Activated T-helper 1 cell treated with anti-CD3 and anti-CD28 coated beads, Interleukin-12 subunit alpha, Interleukin-12 subunit beta, Interleukin-2, Interleukin-4 antibody, amounts not matched to agents 30 ng/mL and 10 ng/mL and 1 ng/mL, durations not matched to agents 14 hours and 24 hours and 36 hours (primary cell): ENCODE data around the gene CHMP4B. TPM values are rescaled to one million over a fixed set of nuclear protein-coding genes. Genes with fewer than 3 reads are reported as not detected.

ENCODE experiments used
- DNase-seq: peaks from one replicate; pipeline ENCODE4 v3.0.0; 2021; ENCODE audit warnings: low spot score
- H3K27ac Mint-ChIP-seq: one replicate; pipeline ENCODE4 v1.8.0; 2021; ENCODE audit warnings: mild to moderate bottlenecking, mixed read lengths
- H3K27me3 Mint-ChIP-seq: one replicate; pipeline ENCODE4 v1.8.0; 2022; ENCODE audit warnings: mild to moderate bottlenecking, moderate library complexity, mixed read lengths; ENCODE audit not compliant: insufficient read depth
- H3K36me3 Mint-ChIP-seq: one replicate; pipeline ENCODE4 v1.8.0; 2021; ENCODE audit warnings: low read depth, mixed read lengths
- H3K4me1 Mint-ChIP-seq: one replicate; pipeline ENCODE4 v1.8.0; 2021; ENCODE audit warnings: low read depth, mixed read lengths
- H3K4me3 Mint-ChIP-seq: one replicate; pipeline ENCODE4 v1.8.0; 2021; ENCODE audit warnings: mild to moderate bottlenecking, moderate library complexity, mixed read lengths
- H3K9me3 Mint-ChIP-seq: one replicate; pipeline ENCODE4 v1.8.0; 2021; ENCODE audit warnings: mixed read lengths
- intact Hi-C: fragments of 100-400 bp; cut with micrococcal nuclease; formaldehyde crosslinking; loops from one replicate; pipeline ENCODE4 v1.15.1; 2024
- total RNA-seq: library from RNA; stranded (reverse); gene quantifications from 2 replicates; pipeline ENCODE4 v1.2.3, GENCODE V29; 2022

CHMP4B gene
- total RNA-seq, 1 donor from 2014 or later, result 94.5 TPM

DNA sequence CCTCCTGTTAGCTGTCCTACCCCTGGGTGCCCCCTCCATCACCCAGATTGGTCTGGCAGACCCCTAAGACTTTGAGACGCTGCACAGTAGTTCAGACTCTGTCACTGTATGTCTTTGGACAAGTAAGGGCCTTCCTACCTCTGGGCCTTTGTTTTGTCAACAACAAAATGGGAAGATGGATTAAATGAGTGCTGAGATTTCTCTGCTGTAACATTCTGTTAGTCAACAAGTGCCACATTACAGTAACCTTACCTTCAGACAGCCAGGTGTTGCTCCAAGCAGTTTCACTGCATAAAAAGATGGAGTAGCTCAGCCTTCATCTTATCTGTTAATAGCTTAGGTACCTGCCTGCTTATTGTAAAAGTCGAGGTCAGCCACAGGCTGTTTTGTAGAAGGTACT is 16.0 kb downstream of the CHMP4B start:
- no peak overlapping the region for H3K27ac Mint-ChIP-seq
- H3K4me1 Mint-ChIP-seq, result peaks cover 48% of the 10 kb centered on the region
- no peak overlapping the region for H3K4me3 Mint-ChIP-seq
- intact Hi-C loops, result no loop called here
- no peak for DNase-seq
- H3K9me3 Mint-ChIP-seq, result no peaks in the 10 kb centered on the region
- no peaks in the 10 kb centered on the region for H3K27me3 Mint-ChIP-seq
- peaks cover 13% of the 10 kb centered on the region for H3K36me3 Mint-ChIP-seq

- H3K27ac Mint-ChIP-seq, result no peak overlapping the region
- no peaks in the 10 kb centered on the region for H3K9me3 Mint-ChIP-seq
- H3K4me3 Mint-ChIP-seq, result no peak overlapping the region
- intact Hi-C loops, result no loop called here
- H3K4me1 Mint-ChIP-seq, result peaks cover 48% of the 10 kb centered on the region
- peaks cover 16% of the 10 kb centered on the region for H3K36me3 Mint-ChIP-seq
- no peaks in the 10 kb centered on the region for H3K27me3 Mint-ChIP-seq
- DNase-seq, result no peak
Observed at GRCh38 chr20:33827634-33828325, 16.6 kb downstream of the CHMP4B start.

- Mint-ChIP-seq H3K4me1 (peaks cover 51% of the 10 kb centered on the region), H3K27me3 (no peaks in the 10 kb centered on the region), H3K4me3 (no peak overlapping the region), H3K27ac (no peak overlapping the region), H3K9me3 (no peaks in the 10 kb centered on the region), H3K36me3 (peaks cover 21% of the 10 kb centered on the region)
- intact Hi-C loops, result no loop called here
- DNase-seq, result no peak
Observed at GRCh38 chr20:33828326-33828844, 17.2 kb downstream of the CHMP4B start.

DNA sequence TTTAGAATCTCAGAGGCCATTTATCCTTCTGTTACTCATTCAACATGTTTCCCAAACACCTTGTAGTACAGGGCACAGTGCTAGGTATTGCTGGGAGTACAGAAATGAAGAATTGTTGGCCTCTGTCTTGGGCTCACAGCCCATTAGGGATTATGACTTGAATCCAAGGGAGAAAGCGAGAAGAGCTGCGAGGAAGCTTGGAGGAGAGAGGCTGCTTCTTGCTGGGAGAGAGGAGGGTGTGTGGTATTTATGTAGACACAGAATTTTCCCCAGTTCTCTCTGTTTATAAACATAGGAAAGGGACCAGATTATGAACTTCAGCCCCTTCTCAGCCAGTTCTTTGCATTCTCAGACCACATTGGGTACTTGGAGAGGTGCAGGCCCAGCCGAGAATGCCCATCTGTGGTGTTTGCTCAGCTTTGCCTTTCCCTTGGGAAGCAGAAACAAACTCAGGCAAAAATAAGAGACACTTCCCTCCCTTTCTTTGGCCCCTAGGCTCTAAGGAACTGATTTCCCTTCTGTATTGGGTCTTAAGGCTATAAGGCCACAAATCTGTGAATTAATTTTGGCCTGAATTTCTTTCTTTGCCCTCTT is 17.9 kb downstream of the CHMP4B start:
- Mint-ChIP-seq H3K36me3 (peaks cover 26% of the 10 kb centered on the region), H3K27ac (no peak overlapping the region), H3K4me1 (peaks cover 56% of the 10 kb centered on the region), H3K9me3 (no peaks in the 10 kb centered on the region), H3K27me3 (no peaks in the 10 kb centered on the region), H3K4me3 (no peak overlapping the region)
- DNase-seq, result no peak
- intact Hi-C loops, result no loop called here

DNA sequence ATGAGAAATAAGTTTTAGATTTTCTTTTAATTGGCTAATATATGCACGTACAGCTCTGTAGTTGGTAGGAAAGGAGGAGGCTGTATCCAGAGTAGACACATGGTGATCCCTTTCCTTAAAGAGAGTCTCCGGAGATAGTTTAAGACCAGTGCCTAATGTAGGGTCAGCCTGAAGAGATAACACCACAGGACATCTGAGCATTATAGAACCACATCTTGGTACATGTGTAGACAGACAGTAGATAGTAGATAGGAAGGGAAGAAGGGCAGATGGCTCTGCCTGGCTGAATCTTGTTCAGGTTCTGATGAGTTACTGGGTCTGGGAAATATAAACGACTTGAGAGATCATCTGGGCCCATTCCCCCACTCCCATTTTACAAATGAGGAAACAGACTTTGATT is 18.5 kb downstream of the CHMP4B start:
- no peak overlapping the region for H3K4me3 Mint-ChIP-seq
- H3K27ac Mint-ChIP-seq, result no peak overlapping the region
- DNase-seq, result no peak
- no peaks in the 10 kb centered on the region for H3K27me3 Mint-ChIP-seq
- intact Hi-C loops, result no loop called here
- H3K9me3 Mint-ChIP-seq, result no peaks in the 10 kb centered on the region
- H3K4me1 Mint-ChIP-seq, result peaks cover 50% of the 10 kb centered on the region
- H3K36me3 Mint-ChIP-seq, result peaks cover 23% of the 10 kb centered on the region

- no peaks in the 10 kb centered on the region for H3K9me3 Mint-ChIP-seq
- H3K4me3 Mint-ChIP-seq, result no peak overlapping the region
- intact Hi-C loops, result no loop called here
- no peak for DNase-seq
- H3K27me3 Mint-ChIP-seq, result no peaks in the 10 kb centered on the region
- peaks cover 25% of the 10 kb centered on the region for H3K36me3 Mint-ChIP-seq
- H3K27ac Mint-ChIP-seq, result no peak overlapping the region
- H3K4me1 Mint-ChIP-seq, result peaks cover 43% of the 10 kb centered on the region
Observed at GRCh38 chr20:33830371-33830770, 19.2 kb downstream of the CHMP4B start.

GRCh38 chr20:33832103-33832804 is 21.1 kb downstream of the CHMP4B start:
- Mint-ChIP-seq H3K4me1 (peaks cover 35% of the 10 kb centered on the region), H3K4me3 (no peak overlapping the region), H3K27me3 (no peaks in the 10 kb centered on the region), H3K9me3 (no peaks in the 10 kb centered on the region), H3K36me3 (peaks cover 34% of the 10 kb centered on the region), H3K27ac (no peak overlapping the region)
- intact Hi-C loops, result no loop called here
- DNase-seq, result no peak

GRCh38 chr20:33833333-33833732 is 22.2 kb downstream of the CHMP4B start:
- intact Hi-C loops, result no loop called here
- no peak for DNase-seq
- peaks cover 32% of the 10 kb centered on the region for H3K36me3 Mint-ChIP-seq
- H3K4me1 Mint-ChIP-seq, result peaks cover 37% of the 10 kb centered on the region
- peak overlapping the region; percentile 65 for H3K27ac Mint-ChIP-seq
- no peak overlapping the region for H3K4me3 Mint-ChIP-seq
- no peaks in the 10 kb centered on the region for H3K9me3 Mint-ChIP-seq
- H3K27me3 Mint-ChIP-seq, result no peaks in the 10 kb centered on the region

DNA sequence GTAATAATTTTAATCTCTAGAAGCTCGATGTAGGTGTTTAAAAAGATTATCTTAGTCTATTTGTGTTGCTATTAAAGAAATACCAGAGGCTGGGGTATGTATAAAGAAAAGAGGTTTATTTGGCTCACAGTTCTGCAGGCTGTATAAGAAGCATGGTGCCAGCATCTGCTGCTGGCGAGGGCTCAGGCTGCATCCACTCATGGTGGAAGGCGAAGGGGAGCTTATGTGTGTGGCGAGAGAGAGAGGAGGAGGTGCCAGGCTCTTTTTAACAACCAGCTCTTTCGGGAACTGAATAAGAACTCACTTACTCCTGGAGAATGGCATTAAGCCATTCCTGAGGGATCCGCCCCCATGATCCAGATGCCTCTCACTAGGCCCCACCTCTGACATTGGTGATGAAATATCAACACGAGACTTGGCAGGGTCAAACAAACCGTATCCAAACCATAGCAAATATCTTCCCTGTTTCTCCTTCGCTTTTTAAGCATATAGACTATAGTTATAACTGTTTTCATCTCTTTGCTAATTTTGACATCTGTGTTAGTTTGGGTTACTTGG is 24.5 kb downstream of the CHMP4B start:
- no peak for DNase-seq
- intact Hi-C loops, result no loop called here
- H3K9me3 Mint-ChIP-seq, result no peaks in the 10 kb centered on the region
- H3K36me3 Mint-ChIP-seq, result peaks cover 32% of the 10 kb centered on the region
- no peaks in the 10 kb centered on the region for H3K27me3 Mint-ChIP-seq
- H3K27ac Mint-ChIP-seq, result no peak overlapping the region
- no peak overlapping the region for H3K4me3 Mint-ChIP-seq
- peaks cover 41% of the 10 kb centered on the region for H3K4me1 Mint-ChIP-seq

GRCh38 chr20:33836277-33836676 is 25.1 kb downstream of the CHMP4B start:
- H3K4me1 Mint-ChIP-seq, result peaks cover 46% of the 10 kb centered on the region
- no peaks in the 10 kb centered on the region for H3K27me3 Mint-ChIP-seq
- peaks cover 32% of the 10 kb centered on the region for H3K36me3 Mint-ChIP-seq
- H3K9me3 Mint-ChIP-seq, result no peaks in the 10 kb centered on the region
- no peak overlapping the region for H3K4me3 Mint-ChIP-seq
- no peak overlapping the region for H3K27ac Mint-ChIP-seq
- no peak for DNase-seq
- intact Hi-C loops, result no loop called here

GRCh38 chr20:33837096-33837830 is 26.1 kb downstream of the CHMP4B start:
- Mint-ChIP-seq H3K4me1 (peaks cover 56% of the 10 kb centered on the region), H3K9me3 (no peaks in the 10 kb centered on the region), H3K27ac (peak overlapping the region; percentile 36), H3K4me3 (peak overlapping the region; percentile 30), H3K36me3 (peaks cover 25% of the 10 kb centered on the region), H3K27me3 (no peaks in the 10 kb centered on the region)
- intact Hi-C loops, result no loop called here
- no peak for DNase-seq

DNA sequence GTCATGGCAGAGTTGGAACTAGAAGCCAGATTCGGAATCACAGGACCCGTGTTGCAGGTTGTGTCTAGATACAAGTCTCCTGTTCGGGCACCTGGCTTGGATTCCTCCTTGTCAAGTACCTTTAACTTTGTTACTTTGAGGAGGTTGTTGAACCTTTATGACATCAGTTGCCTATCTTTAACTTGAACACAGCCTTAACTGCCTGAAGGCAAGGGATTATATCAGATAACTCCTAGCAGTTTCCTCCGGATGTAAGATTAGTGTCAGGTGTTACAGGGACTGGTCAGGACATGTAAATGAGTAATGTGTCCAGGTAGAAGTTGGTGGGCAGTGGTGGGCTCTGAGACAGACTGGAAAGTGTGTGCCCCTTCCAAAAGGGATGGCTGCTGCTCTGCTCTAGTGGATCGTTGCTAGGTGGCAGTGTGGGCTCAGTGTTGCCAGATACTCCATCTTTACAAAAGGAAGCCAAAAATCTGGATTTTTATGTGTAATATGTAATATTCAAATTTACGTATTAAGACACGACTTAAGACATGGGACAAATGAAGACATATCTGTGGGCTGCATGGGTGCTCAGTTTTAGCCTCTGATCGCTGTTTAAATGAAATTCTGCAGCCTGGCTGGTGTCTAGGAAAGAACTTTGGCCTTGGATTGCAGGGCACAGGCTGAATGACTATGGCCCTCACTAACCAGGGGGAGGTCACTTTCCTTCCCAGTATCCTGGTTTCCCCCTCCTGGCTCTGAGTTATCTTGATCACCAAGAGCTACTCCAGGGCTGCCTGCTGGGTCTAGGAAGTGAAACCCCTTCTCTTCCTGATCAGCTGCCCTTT is 27.1 kb downstream of the CHMP4B start:
- intact Hi-C loops, result no loop called here
- H3K36me3 Mint-ChIP-seq, result peaks cover 20% of the 10 kb centered on the region
- H3K4me1 Mint-ChIP-seq, result peaks cover 64% of the 10 kb centered on the region
- no peak for DNase-seq
- no peak overlapping the region for H3K27ac Mint-ChIP-seq
- no peak overlapping the region for H3K4me3 Mint-ChIP-seq
- no peaks in the 10 kb centered on the region for H3K27me3 Mint-ChIP-seq
- no peaks in the 10 kb centered on the region for H3K9me3 Mint-ChIP-seq
